H9 (cell line): Measurements from ENCODE around the gene GRID1. TPM values are rescaled to one million over a fixed set of nuclear protein-coding genes. Genes with fewer than 3 reads are reported as not detected.

Source experiments
- DNase-seq: peaks from one replicate; pipeline ENCODE4 v3.0.0-alpha.2; 2017
- H2AFZ ChIP-seq: one replicate; pipeline ENCODE4 v1.6.1; 2013; ENCODE audit warnings: mild to moderate bottlenecking, low read length, control low read depth, moderate library complexity
- H2AK5ac ChIP-seq: 2 replicates; pipeline ENCODE4 v1.6.1; 2013; ENCODE audit warnings: low read length, control low read depth, mixed read lengths; ENCODE audit not compliant: insufficient read length
- H2BK120ac ChIP-seq: one replicate; pipeline ENCODE4 v1.6.1; 2013; ENCODE audit warnings: low read depth, mild to moderate bottlenecking, low read length, control low read depth, inconsistent platforms; ENCODE audit not compliant: poor library complexity, severe bottlenecking
- H2BK12ac ChIP-seq: 2 replicates; pipeline ENCODE4 v1.6.1; 2013; ENCODE audit warnings: low read length, control low read depth, mixed read lengths, low read depth; ENCODE audit not compliant: insufficient read length
- H2BK15ac ChIP-seq: 2 replicates; pipeline ENCODE4 v1.6.1; 2013; ENCODE audit warnings: low read depth, low read length, control low read depth
- H2BK20ac ChIP-seq: one replicate; pipeline ENCODE4 v1.6.1; 2013; ENCODE audit warnings: low read depth, mild to moderate bottlenecking, low read length, control low read depth, inconsistent platforms; ENCODE audit not compliant: poor library complexity, severe bottlenecking
- H2BK5ac ChIP-seq: 2 replicates; pipeline ENCODE4 v1.6.1; 2013; ENCODE audit warnings: low read length, control low read depth, mixed read lengths; ENCODE audit not compliant: insufficient read length
- H3K14ac ChIP-seq: 2 replicates; pipeline ENCODE4 v1.6.1; 2013; ENCODE audit warnings: low read length, control low read depth; ENCODE audit not compliant: insufficient read depth
- H3K18ac ChIP-seq: 2 replicates; pipeline ENCODE4 v1.6.1; 2013; ENCODE audit warnings: low read depth, mild to moderate bottlenecking, mixed read lengths, low read length, control low read depth; ENCODE audit not compliant: insufficient read length
- H3K23ac ChIP-seq: 2 replicates; pipeline ENCODE4 v1.6.1; 2013; ENCODE audit warnings: low read length, control low read depth, mixed read lengths, low read depth; ENCODE audit not compliant: insufficient read length
- H3K23me2 ChIP-seq: 2 replicates; pipeline ENCODE4 v1.6.1; 2013; ENCODE audit warnings: low read depth, mild to moderate bottlenecking, mixed read lengths, low read length, control low read depth; ENCODE audit not compliant: insufficient read length, poor library complexity, severe bottlenecking
- H3K27ac ChIP-seq: 2 replicates; pipeline ENCODE4 v1.5.1; 2013; ENCODE audit warnings: low read length, control low read depth, mixed read lengths, low read depth; ENCODE audit not compliant: insufficient read length
- H3K27me3 ChIP-seq: 2 replicates; pipeline ENCODE4 v1.6.1; 2013; ENCODE audit warnings: low read length, control low read depth, inconsistent platforms; ENCODE audit not compliant: insufficient read depth
- H3K4ac ChIP-seq: 2 replicates; pipeline ENCODE4 v1.6.1; 2013; ENCODE audit warnings: low read depth, mild to moderate bottlenecking, control low read depth, inconsistent platforms, low read length, moderate library complexity
- H3K4me1 ChIP-seq: 2 replicates; pipeline ENCODE4 v1.6.1; 2013; ENCODE audit warnings: low read length, control low read depth, inconsistent platforms; ENCODE audit not compliant: insufficient read depth
- H3K4me2 ChIP-seq: 2 replicates; pipeline ENCODE4 v1.6.1; 2013; ENCODE audit warnings: low read length, control low read depth, mixed read lengths; ENCODE audit not compliant: insufficient read length, insufficient read depth
- H3K56ac ChIP-seq: 2 replicates; pipeline ENCODE4 v1.6.1; 2013; ENCODE audit warnings: low read depth, mild to moderate bottlenecking, mixed read lengths, low read length, control low read depth; ENCODE audit not compliant: insufficient read length
- H3K79me1 ChIP-seq: 2 replicates; pipeline ENCODE4 v1.6.1; 2013; ENCODE audit warnings: low read depth, mild to moderate bottlenecking, moderate library complexity, low read length, control low read depth, inconsistent platforms; ENCODE audit not compliant: insufficient read depth, poor library complexity, severe bottlenecking
- H3K79me2 ChIP-seq: 2 replicates; pipeline ENCODE4 v1.6.1; 2013; ENCODE audit warnings: low read length, control low read depth, inconsistent platforms; ENCODE audit not compliant: insufficient read depth
- H3K9ac ChIP-seq: 2 replicates; pipeline ENCODE4 v1.6.1; 2013; ENCODE audit warnings: low read length, control low read depth, mixed read lengths; ENCODE audit not compliant: insufficient read length; ENCODE audit errors: extremely low read depth
- H3K9me3 ChIP-seq: one replicate; pipeline ENCODE4 v1.6.1; 2013; ENCODE audit warnings: low read depth, low read length, inconsistent platforms; ENCODE audit not compliant: control insufficient read depth
- H3T11ph ChIP-seq: one replicate; pipeline ENCODE4 v1.6.1; 2013; ENCODE audit warnings: mild to moderate bottlenecking, low read length, control low read depth, inconsistent platforms
- H4K20me1 ChIP-seq: one replicate; pipeline ENCODE4 v1.6.1; 2013; ENCODE audit not compliant: control insufficient read depth, insufficient read length, insufficient read depth
- H4K5ac ChIP-seq: 2 replicates; pipeline ENCODE4 v1.6.1; 2013; ENCODE audit warnings: low read depth, mild to moderate bottlenecking, mixed read lengths, low read length, control low read depth; ENCODE audit not compliant: insufficient read length
- H4K8ac ChIP-seq: replicated peaks from 2 replicates; pipeline ENCODE4 v1.6.1; 2013; ENCODE audit warnings: low read length, control low read depth, mixed read lengths, low read depth; ENCODE audit not compliant: insufficient read length
- H4K91ac ChIP-seq: 2 replicates; pipeline ENCODE4 v1.6.1; 2013; ENCODE audit warnings: low read depth, mild to moderate bottlenecking, moderate library complexity, mixed read lengths, low read length, control low read depth; ENCODE audit not compliant: insufficient read length
- H3K27ac Mint-ChIP-seq, 3 experiments: 2 replicates in 2 of 3; 3 replicates in 1 of 3; pipeline ENCODE4 v1.8.0; 2020 to 2021; ENCODE audit warnings: mixed read lengths in 3 of 3, mild to moderate bottlenecking in 1 of 3, moderate library complexity in 1 of 3
- H3K27me3 Mint-ChIP-seq: 2 replicates; pipeline ENCODE4 v1.8.0; 2021; ENCODE audit warnings: low read depth, mild to moderate bottlenecking, moderate library complexity, mixed read lengths
- H3K36me3 Mint-ChIP-seq, 3 experiments: 2 replicates in 2 of 3; 3 replicates in 1 of 3; pipeline ENCODE4 v1.8.0; 2020 to 2021; ENCODE audit warnings: low read depth in 3 of 3, mixed read lengths in 3 of 3; ENCODE audit not compliant: insufficient read depth in 1 of 3
- H3K4me1 Mint-ChIP-seq, 2 experiments: 2 replicates each; pipeline ENCODE4 v1.8.0; 2020; ENCODE audit warnings: mixed read lengths in 2 of 2
- H3K4me3 Mint-ChIP-seq, 2 experiments: 2 replicates in 1 of 2; 3 replicates in 1 of 2; pipeline ENCODE4 v1.8.0; 2020 to 2021; ENCODE audit warnings: mild to moderate bottlenecking in 2 of 2, mixed read lengths in 2 of 2, moderate library complexity in 1 of 2
- H3K9me3 Mint-ChIP-seq, 2 experiments: 2 replicates in 1 of 2; 3 replicates in 1 of 2; pipeline ENCODE4 v1.8.0; 2020; ENCODE audit warnings: mild to moderate bottlenecking in 2 of 2, mixed read lengths in 2 of 2, moderate library complexity in 1 of 2
- CTCF ChIP-seq: fragments of 200-600 bp; sonication (generic); conservative IDR thresholded peaks from 3 replicates; pipeline ENCODE4 v1.8.0; 2021; ENCODE audit warnings: antibody characterized with exemption, mild to moderate bottlenecking
- WGBS: extraction: QIAGEN DNeasy Blood & Tissue Kit; methylation state at CpG from one replicate; pipeline ENCODE4 v1.1.7; 2013; ENCODE audit warnings: missing lambda C conversion rate, low lambda C conversion rate, mixed read lengths; ENCODE audit not compliant: insufficient read length; ENCODE audit errors: extremely low coverage; 5-methylcytosine and 5-hydroxymethylcytosine counted together
- total RNA-seq: library from RNA; stranded (reverse); gene quantifications from 2 replicates; pipeline ENCODE4 v1.2.1, GENCODE V29; 2021

Gene GRID1
- total RNA-seq, 1 experiment from 2014 or later: 0.35 TPM

DNA sequence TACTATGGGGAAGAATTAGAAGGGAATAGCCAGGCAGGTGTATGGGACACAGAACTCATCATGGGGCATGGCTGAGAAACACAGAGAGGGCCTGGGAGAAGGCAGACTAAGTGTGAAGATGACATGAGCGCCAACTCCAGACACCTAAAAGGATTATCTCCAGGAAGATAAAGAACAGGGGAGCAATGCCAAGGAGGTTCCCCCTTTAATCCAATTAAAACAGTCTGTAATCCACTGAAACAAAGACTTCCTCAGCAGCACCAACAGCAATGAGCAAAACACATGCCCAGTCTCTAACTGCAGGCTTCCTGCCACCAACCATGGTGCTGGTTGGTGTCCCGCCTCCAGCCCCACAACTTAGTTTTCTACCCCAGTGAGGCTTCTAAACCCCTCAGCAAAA is 108.9 kb downstream of the GRID1 start:
- Histone ChIP-seq H3K27ac (no peak overlapping the region), H3K4ac (no peak overlapping the region), H3K4me1 (peaks cover 7% of the 10 kb centered on the region; the same call in 1 of the 2 replicates), H2AK5ac (no peak overlapping the region), H3K18ac (no peak overlapping the region), H3K79me1 (no peaks in the 10 kb centered on the region), H2BK5ac (no peak overlapping the region), H2BK12ac (no peak overlapping the region), H4K20me1 (no peaks in the 10 kb centered on the region), H3K9me3 (no peaks in the 10 kb centered on the region), H4K8ac (no peak overlapping the region), H3K27me3 (no peaks in the 10 kb centered on the region), H2BK20ac (no peak overlapping the region), H3K9ac (no peak overlapping the region), H3K23ac (no peak overlapping the region), H4K91ac (no peak overlapping the region), H3K4me2 (no peak overlapping the region), H3K14ac (no peak overlapping the region), H3T11ph (no peak overlapping the region), H3K23me2 (no peaks in the 10 kb centered on the region), H2AFZ (no peak overlapping the region), H4K5ac (no peak overlapping the region), H3K79me2 (no peaks in the 10 kb centered on the region), H3K56ac (no peak overlapping the region), H2BK120ac (no peak overlapping the region), H2BK15ac (no peak overlapping the region)
- H3K4me1 Mint-ChIP-seq: peaks cover 30% of the 10 kb centered on the region in 2 experiments
- no peak for TF ChIP-seq CTCF
- H3K27ac Mint-ChIP-seq: no peak overlapping the region
- H3K9me3 Mint-ChIP-seq: peaks cover 2 to 3% of the 10 kb centered on the region in 2 experiments; a peak in 2 of 5 replicates
- H3K4me3 Mint-ChIP-seq: no peak overlapping the region
- H3K36me3 Mint-ChIP-seq: no peaks in the 10 kb centered on the region
- WGBS: no CpG with 5 or more reads among the region's 2 CpGs
- no peak for DNase-seq
- peaks cover 7% of the 10 kb centered on the region for H3K27me3 Mint-ChIP-seq
